Ishikawa (cell line): ENCODE results near the gene DNAAF8.

Experiments used
- CEBPB ChIP-seq: IDR thresholded peaks from 2 replicates; pipeline ENCODE4 v1.6.1; 2012
- EP300 ChIP-seq: IDR thresholded peaks from 2 replicates; pipeline ENCODE4 v1.6.1; 2012; ENCODE audit warnings: borderline replicate concordance
- NFIC ChIP-seq: IDR thresholded peaks from 2 replicates; pipeline ENCODE4 v1.6.1; 2012
- TCF12 ChIP-seq: IDR thresholded peaks from 2 replicates; pipeline ENCODE4 v1.6.1; 2012; ENCODE audit warnings: low read depth
- TF ChIP-seq, protein P1 (sequence below): IDR thresholded peaks from 2 replicates; pipeline ENCODE4 v1.6.1; 2012; ENCODE audit warnings: low read depth, mild to moderate bottlenecking
- TF ChIP-seq, protein P2 (sequence below): IDR thresholded peaks from 2 replicates; pipeline ENCODE4 v1.6.1; 2012

Gene DNAAF8

DNA sequence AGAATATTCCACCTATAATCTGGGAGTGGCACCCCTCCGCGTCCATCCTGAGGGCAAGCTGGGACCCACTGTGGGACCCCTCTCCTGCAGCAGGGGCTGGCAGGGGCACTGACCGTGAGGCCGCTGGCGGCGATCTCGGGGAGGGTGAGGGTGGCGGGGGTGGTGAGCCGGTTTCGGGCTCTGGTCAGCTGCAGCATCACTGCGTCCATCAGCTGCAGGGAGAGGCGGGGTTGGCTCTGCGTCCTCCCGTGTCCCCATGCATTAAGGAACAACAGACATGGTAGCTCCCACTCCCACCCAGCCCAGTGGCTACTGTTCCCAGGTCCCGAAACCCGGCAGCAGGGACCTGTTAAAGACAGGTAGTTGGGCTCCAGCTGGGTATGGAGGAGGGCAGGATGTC lies 64.1 kb downstream of the DNAAF8 start:
- TF ChIP-seq NFIC, result no peak
- TF ChIP-seq TCF12, result no peak
- TF ChIP-seq, protein P1, sequence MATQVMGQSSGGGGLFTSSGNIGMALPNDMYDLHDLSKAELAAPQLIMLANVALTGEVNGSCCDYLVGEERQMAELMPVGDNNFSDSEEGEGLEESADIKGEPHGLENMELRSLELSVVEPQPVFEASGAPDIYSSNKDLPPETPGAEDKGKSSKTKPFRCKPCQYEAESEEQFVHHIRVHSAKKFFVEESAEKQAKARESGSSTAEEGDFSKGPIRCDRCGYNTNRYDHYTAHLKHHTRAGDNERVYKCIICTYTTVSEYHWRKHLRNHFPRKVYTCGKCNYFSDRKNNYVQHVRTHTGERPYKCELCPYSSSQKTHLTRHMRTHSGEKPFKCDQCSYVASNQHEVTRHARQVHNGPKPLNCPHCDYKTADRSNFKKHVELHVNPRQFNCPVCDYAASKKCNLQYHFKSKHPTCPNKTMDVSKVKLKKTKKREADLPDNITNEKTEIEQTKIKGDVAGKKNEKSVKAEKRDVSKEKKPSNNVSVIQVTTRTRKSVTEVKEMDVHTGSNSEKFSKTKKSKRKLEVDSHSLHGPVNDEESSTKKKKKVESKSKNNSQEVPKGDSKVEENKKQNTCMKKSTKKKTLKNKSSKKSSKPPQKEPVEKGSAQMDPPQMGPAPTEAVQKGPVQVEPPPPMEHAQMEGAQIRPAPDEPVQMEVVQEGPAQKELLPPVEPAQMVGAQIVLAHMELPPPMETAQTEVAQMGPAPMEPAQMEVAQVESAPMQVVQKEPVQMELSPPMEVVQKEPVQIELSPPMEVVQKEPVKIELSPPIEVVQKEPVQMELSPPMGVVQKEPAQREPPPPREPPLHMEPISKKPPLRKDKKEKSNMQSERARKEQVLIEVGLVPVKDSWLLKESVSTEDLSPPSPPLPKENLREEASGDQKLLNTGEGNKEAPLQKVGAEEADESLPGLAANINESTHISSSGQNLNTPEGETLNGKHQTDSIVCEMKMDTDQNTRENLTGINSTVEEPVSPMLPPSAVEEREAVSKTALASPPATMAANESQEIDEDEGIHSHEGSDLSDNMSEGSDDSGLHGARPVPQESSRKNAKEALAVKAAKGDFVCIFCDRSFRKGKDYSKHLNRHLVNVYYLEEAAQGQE, result no peak
- TF ChIP-seq, protein P2, sequence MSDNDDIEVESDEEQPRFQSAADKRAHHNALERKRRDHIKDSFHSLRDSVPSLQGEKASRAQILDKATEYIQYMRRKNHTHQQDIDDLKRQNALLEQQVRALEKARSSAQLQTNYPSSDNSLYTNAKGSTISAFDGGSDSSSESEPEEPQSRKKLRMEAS, result no peak
- TF ChIP-seq EP300, result no peak
- TF ChIP-seq CEBPB, result no peak
